ENCODE data around the gene PLEKHM1. TPM values are rescaled to one million over a fixed set of nuclear protein-coding genes. Genes with fewer than 3 reads are reported as not detected.
"Not testable (repeated sequence)": the region's sequence is repeated elsewhere in the genome, so short reads cannot be mapped to it uniquely, and the experiment has no call there.

PLEKHM1 gene
- total RNA-seq, 2 donors from 2014 or later, result 30.4 to 33.3 TPM

DNA sequence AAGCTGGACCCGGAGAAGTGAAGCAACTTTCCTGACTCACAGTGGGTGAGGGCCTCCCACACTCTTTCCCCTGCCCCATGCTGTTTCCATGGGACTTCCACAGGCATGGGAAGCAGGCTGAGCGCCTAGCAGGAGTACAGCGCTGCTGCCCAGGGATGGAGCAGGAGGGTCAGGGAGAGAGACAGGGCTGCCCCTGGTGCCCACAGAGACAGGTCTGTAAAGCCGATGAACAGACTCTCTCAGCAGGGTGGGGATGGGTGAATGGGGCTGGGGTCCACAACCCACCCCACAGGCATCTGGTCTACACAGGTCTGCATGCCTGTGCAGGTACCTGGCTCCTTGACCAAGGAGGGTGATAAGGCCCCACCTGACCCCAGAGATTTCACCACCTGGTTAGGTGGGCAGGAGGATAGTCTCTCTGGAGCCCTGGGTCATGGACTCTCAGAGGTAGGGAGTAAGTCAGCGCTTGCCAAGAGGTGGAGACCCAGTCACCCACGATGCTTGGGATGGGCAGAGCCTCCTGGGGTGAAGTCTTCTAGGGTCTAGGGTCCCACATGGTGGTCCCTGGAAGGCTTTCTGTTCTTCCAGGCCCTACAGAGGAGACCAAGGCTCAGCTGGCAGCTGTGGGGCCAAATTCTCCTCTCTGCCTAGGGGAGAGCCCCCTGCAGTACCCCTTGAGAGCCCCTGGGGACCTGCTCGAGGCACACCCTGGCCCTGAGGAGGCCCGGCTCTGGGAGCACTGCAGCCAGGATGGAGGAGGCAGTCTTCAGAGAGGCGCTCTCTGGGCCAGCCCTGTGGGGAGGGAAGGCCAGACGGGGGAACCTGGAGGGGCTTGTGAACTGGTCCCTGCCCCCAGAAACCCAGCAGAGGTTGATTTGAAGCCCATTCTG lies 46.9 kb downstream of the PLEKHM1 start:
- not testable (repeated sequence) for ATAC-seq (replicated peaks in 1 of 2); H3K27me3 Mint-ChIP-seq (ENCODE audit: low read depth)
- H3K4me1 Mint-ChIP-seq (ENCODE audit: low read depth), result peaks cover 34% of the 10 kb centered on the region

DNA sequence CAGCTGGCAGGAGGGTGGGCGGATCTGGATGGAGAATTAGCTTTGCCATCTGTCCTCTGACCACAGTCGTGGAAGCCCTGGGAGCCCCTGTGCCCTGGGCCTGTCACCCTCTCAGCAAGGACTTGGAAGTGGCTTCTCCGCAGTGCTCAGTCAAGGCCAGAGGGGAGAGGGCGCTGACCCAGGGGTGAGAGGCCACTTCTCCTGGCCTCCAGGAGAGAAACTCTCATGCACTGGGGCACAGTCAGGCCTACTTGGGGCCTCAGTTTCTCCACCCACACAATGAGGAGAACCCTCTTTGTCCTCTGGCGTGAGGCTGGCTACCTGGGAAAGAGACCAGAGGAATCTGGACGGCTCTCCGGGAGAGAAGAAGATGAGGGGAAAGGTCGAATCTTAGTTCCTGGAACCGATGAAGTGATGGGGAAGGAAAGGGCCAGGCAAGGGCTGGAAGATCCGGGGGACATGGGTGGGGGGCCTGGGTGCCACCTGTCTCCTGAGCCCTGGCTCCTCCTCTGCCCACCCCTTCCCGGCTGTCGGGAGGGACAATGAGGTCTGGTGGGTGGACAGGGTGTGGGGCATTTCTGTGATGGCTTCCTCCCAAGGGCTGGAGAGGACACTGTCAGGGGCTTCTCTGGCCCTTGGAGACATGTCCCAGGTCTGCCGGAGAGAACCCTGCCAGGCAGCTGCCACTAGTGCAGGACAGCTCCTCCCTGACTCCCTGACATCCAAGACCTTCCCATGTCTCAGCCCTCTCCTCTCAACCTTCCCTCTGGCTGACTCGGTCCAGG lies 48.8 kb downstream of the PLEKHM1 start:
- no peaks in the 10 kb centered on the region for H3K27me3 Mint-ChIP-seq (ENCODE audit: low read depth)
- H3K27ac Mint-ChIP-seq, result peak overlapping the region; percentile 19

More for the DNA sequence above, 46.9 kb downstream of the PLEKHM1 start:
- H3K9me3 Mint-ChIP-seq; H3K4me3 Mint-ChIP-seq; DNase-seq; H3K36me3 Mint-ChIP-seq (ENCODE audit: insufficient read depth in 2 of 2); H3K27ac Mint-ChIP-seq: not testable (repeated sequence)

DNA sequence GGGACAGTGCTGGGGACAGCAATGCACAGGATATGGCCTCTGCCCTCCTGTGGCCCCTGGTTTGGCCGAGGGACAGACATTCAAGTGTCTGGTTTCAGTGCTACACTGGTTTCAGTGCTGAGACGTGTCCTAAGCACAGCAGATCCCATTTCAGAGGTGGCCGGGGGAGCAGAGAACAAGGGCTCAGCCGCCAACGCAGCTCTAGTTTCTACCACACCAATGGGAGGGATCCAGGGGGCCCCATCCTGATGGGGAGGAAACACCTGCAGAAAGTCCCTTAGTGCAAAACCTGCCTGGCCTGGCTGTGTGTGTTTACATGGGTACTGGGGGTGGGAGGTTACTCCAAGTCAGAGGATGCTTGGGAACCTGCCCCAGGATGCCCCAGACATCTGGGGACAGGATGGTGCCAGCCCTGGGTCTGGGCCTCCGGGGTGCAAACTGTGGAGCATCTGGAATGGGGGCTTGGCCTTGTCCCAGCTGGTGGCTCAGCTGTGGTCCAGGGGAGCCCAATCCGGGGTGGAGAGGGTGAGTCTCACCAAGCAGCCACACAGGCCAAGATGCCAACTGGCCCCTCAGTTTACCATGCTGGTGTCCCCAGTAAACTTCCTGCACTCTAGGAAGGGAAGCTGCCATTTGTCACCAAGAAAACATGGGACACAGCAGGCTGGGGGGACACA lies 49.5 kb downstream of the PLEKHM1 start:
- Mint-ChIP-seq H3K4me3 (peak overlapping the region; percentile 16 to 40), H3K4me1 (ENCODE audit: low read depth) (peaks cover 30% of the 10 kb centered on the region)
- ATAC-seq (replicated peaks in 1 of 2) (peak; percentile 68 to 81), DNase-seq (peak; percentile 30 to 59)
- H3K9me3 Mint-ChIP-seq; H3K27me3 Mint-ChIP-seq (ENCODE audit: low read depth); H3K36me3 Mint-ChIP-seq (ENCODE audit: insufficient read depth in 2 of 2); H3K27ac Mint-ChIP-seq: not testable (repeated sequence)

More for the DNA sequence above, 48.8 kb downstream of the PLEKHM1 start:
- Mint-ChIP-seq H3K4me3 (no peak overlapping the region), H3K4me1 (ENCODE audit: low read depth) (peaks cover 34% of the 10 kb centered on the region), H3K36me3 (ENCODE audit: insufficient read depth in 2 of 2) (peaks cover 0 to 2% of the 10 kb centered on the region in 2 donors), H3K9me3 (no peaks in the 10 kb centered on the region)
- ATAC-seq (replicated peaks in 1 of 2) (no peak), DNase-seq (no peak)

DNA sequence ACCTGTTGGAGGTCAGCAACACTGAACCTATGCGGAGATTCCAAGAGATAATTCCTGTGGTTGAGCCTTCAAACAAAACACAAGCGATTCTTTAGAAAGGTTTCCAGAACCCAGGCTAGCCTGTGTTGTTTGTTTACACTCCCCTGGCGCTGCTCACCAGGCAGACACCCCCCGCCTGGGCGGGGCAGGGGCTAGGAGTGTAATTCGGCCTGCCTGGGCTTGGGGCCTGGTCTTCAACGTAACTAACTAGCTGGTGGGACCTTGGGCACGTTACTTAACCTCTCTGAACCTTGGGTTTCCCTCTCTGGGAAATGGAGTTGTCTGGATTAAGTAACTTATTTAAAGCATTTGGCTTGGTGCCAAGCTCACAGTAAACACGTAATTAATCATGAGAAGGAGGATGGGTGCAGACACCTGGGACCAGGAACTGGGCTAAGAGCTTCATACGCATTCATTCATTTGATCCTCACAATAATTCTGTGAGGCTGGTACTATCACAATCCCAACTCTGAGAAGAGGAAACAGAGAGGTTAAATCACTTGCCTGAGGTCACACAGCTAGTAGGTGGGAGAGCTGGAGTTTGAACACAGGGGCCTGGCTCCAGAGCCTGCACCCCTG lies 50.3 kb downstream of the PLEKHM1 start:
- DNase-seq, result no peak
- ATAC-seq (replicated peaks in 1 of 2), result no peak
- H3K27me3 Mint-ChIP-seq (ENCODE audit: low read depth), result no peaks in the 10 kb centered on the region
- H3K4me1 Mint-ChIP-seq (ENCODE audit: low read depth), result peaks cover 24% of the 10 kb centered on the region
- peaks cover 0 to 2% of the 10 kb centered on the region in 2 donors for H3K36me3 Mint-ChIP-seq (ENCODE audit: insufficient read depth in 2 of 2)
- peak overlapping the region; percentile 49 for H3K27ac Mint-ChIP-seq
- no peaks in the 10 kb centered on the region for H3K9me3 Mint-ChIP-seq
- H3K4me3 Mint-ChIP-seq, result peak overlapping the region; percentile 40 to 42

DNA sequence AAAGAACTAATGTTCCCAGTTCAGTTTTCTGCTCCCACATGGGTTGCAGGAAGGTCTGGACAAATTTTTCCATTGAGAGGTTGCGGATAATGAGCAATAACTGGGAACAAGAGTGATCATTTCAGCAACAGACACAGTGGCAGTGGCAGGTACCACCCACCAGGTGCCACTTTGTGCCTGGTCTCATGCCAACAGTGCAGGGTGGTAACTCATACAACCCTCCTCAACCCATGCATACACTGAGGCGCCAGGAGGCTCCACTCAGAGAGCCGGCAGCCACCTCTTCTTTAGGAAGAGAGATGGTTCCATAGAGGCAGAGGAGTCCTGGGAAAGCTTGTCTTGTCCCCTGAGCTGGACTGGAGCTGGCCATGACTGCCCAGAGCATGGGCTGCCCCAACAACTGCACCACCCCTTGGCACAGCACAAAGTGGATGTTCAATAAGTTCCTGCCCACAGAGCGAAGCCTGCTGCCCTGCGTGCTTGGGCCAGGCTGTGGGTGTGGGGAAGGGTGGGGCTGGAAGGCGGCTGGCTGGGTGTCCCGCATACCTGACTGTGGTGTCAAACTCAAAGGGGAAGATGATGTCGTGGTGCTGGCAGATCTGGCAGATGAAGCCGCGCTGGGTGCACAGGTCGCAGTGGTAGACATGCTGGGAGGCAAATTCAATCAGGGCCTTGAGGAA lies 51.5 kb downstream of the PLEKHM1 start:
- Mint-ChIP-seq H3K27ac (no peak overlapping the region), H3K9me3 (no peaks in the 10 kb centered on the region), H3K4me3 (no peak overlapping the region), H3K4me1 (ENCODE audit: low read depth) (peaks cover 20% of the 10 kb centered on the region), H3K27me3 (ENCODE audit: low read depth) (no peaks in the 10 kb centered on the region), H3K36me3 (ENCODE audit: insufficient read depth in 2 of 2) (no peaks in the 10 kb centered on the region)
- ATAC-seq (replicated peaks in 1 of 2), result no peak
- DNase-seq, result no peak

DNA sequence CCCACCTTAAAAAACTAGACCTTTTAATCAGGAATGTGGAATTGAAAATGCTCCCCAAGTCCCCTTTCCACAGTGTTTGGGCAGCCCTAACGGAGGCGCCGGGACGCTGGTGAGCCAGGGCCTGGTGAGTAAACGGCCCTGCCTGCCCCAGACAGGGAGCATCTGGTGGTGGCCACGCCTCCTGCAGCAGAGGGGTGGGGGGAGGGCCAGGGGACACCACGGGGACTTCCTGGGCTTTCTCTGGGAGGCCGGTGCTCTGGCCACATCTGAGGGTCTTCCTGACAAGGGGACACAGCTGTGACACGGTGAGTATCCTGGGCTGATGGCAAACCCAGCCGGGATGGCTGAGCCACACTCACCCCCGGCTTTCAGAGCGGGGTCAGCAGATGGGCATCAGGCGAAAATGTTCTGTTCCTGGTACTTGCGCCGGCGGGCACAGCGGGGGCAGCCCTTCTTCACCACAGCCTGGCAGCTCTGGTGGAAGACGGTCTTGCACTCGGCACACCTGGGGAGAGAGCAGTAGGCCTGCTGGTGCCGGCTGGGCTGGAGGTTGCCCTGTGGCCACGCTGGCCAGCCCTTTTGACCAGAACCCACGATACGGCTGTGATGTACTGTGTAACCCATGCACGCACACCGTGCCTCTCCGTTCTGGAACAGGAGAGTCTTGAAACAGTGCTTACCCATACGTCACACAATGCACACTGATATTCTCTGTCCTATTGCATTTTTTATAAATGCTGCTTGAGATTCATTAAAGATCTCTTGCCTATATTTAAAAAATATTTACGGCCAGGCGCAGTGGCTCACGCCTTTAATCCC lies 52.8 kb downstream of the PLEKHM1 start:
- Mint-ChIP-seq H3K9me3 (no peaks in the 10 kb centered on the region), H3K27me3 (ENCODE audit: low read depth) (no peaks in the 10 kb centered on the region), H3K36me3 (ENCODE audit: insufficient read depth in 2 of 2) (no peaks in the 10 kb centered on the region), H3K27ac (no peak overlapping the region), H3K4me3 (no peak overlapping the region), H3K4me1 (ENCODE audit: low read depth) (peaks cover 20% of the 10 kb centered on the region)
- ATAC-seq (replicated peaks in 1 of 2) (no peak), DNase-seq (no peak)

DNA sequence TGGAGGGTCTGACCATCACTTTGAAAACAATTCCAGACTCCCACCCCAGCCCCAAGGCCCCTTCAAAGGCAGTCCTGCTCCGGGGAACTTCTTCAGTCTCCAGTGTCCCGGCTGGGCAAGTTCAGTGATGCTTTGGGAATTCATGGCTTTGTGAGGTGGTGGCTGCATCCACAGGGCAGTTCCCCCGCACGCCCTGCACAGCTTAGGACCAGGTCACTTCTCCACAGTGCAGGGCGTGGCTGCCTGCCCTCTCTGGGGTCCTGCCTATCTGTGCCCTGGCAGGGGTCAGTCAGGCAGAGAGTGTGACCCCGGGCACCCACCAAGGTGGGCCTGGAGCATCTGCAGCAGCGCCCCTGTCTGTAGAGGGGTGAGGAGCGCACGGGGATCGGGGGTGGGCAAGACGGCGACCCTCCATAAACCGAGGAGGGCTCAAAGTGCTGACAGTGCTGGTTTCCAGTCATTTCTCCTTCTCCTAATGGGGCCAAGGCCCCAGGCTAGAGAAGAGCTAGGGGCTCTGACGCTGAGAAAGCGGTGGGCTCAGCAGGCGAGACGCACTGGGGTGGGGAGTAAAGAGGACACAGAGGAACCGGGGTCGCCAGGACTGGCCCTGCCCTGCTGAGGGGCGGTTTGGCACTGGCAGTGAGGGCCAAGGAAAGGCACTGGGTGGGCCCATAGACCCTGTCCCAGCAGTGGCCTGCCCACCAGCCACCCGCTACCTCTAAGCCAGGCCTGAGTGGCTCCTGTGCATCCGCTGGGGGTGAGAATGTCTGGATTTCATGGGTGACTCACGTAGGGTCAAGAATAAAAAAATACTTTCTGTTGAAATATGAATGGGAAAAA lies 53.7 kb downstream of the PLEKHM1 start:
- no peaks in the 10 kb centered on the region for H3K27me3 Mint-ChIP-seq (ENCODE audit: low read depth)
- peaks cover 20% of the 10 kb centered on the region for H3K4me1 Mint-ChIP-seq (ENCODE audit: low read depth)
- H3K27ac Mint-ChIP-seq, result no peak overlapping the region
- ATAC-seq (replicated peaks in 1 of 2) (no peak), DNase-seq (no peak)
- H3K36me3 Mint-ChIP-seq (ENCODE audit: insufficient read depth in 2 of 2), result no peaks in the 10 kb centered on the region
- no peak overlapping the region for H3K4me3 Mint-ChIP-seq
- no peaks in the 10 kb centered on the region for H3K9me3 Mint-ChIP-seq

DNA sequence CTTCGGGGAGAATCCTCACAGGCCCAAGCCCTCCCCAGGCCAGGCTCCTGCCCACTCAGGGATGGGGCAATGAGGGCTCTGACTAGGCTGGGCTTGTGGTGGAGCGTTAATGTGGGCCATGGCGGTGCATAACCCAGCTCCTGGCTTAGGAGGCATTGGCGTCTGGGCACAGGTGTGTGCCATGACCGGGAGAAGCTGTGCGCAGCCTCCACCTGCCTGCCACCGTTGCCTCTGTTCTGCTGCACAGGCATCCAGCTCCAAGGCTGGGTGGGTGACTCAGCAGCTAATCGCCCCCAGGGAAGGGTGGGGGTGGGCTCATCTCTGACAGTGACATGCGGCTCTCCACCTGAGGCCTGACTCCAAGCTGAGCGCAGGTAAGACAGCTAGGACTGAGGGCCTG lies 54.4 kb downstream of the PLEKHM1 start:
- peaks cover 19% of the 10 kb centered on the region for H3K4me1 Mint-ChIP-seq (ENCODE audit: low read depth)
- H3K27me3 Mint-ChIP-seq (ENCODE audit: low read depth), result no peaks in the 10 kb centered on the region
- no peaks in the 10 kb centered on the region for H3K36me3 Mint-ChIP-seq (ENCODE audit: insufficient read depth in 2 of 2)
- H3K9me3 Mint-ChIP-seq, result no peaks in the 10 kb centered on the region
- H3K27ac Mint-ChIP-seq, result no peak overlapping the region
- ATAC-seq (replicated peaks in 1 of 2) (no peak), DNase-seq (no peak)
- H3K4me3 Mint-ChIP-seq, result no peak overlapping the region

DNA sequence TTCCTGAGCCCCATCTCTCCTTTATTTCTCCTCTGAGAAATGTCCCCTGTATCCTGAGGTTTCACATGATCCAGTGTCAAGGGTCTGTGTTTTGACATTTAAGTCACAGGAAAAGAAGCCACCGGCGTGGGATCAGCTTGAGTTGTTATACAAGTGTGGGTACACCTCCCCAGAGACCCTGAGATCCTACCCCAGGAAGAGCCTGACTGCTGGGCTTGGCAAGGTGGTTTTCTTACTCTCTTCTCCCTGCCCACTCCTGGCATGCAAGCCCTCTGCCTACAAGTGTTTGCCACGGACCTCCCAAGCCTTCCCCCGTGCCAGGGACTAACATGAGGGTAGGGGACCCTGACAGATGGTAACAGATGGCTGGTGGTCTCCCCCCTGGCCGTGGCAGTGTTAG lies 55.0 kb downstream of the PLEKHM1 start:
- Mint-ChIP-seq H3K27me3 (ENCODE audit: low read depth) (no peaks in the 10 kb centered on the region), H3K36me3 (ENCODE audit: insufficient read depth in 2 of 2) (no peaks in the 10 kb centered on the region), H3K9me3 (no peaks in the 10 kb centered on the region), H3K27ac (no peak overlapping the region), H3K4me1 (ENCODE audit: low read depth) (peaks cover 19% of the 10 kb centered on the region), H3K4me3 (no peak overlapping the region)
- DNase-seq (no peak), ATAC-seq (replicated peaks in 1 of 2) (no peak)

DNA sequence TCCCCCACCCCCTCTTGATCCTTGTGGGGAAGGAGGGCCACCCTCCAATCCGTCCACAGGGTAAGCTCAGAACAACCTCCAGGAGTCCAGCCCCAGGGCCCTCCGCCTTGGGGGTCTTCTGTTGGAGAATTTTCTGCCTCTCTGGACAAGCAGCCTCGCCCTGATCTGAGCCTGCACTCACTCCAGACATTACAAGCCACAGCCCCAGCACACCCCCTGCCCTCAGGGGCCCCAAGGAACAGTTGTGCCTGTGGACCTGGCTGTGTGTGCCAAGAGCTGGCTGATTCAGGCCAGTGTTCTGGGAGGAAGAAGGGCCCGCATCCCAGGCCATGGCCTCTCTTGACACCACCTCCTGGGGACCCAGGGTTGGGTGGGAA lies 57.4 kb downstream of the PLEKHM1 start:
- Mint-ChIP-seq H3K27me3 (ENCODE audit: low read depth) (no peaks in the 10 kb centered on the region), H3K27ac (no peak overlapping the region), H3K4me3 (peak overlapping the region; percentile 40 to 72), H3K9me3 (no peaks in the 10 kb centered on the region), H3K4me1 (ENCODE audit: low read depth) (peaks cover 24% of the 10 kb centered on the region), H3K36me3 (ENCODE audit: insufficient read depth in 2 of 2) (no peaks in the 10 kb centered on the region)
- no peak for DNase-seq
- no peak for ATAC-seq (replicated peaks in 1 of 2)

Data from activated T-cell treated with anti-CD3 and anti-CD28 coated beads, Interleukin-2, amount 50 U/mL, for 72 hours (primary cell).